ENCODE data around the gene JMJD6. TPM values are rescaled to one million over a fixed set of nuclear protein-coding genes. Genes with fewer than 3 reads are reported as not detected.

Gene JMJD6
- total and polyA plus RNA-seq, 9 of the 15 experiments (the other 6 are each of a cell fraction or from before 2014, with no cell fraction given), result 2.5 to 52.3 (median 36.3) TPM

GRCh38 chr17:76697702-76698465, 28.5 kb downstream of the JMJD6 start (continued):
- no peak for TF ChIP-seq HNRNPL (IDR thresholded peaks at IDR 0.05; ENCODE audit: low read depth, low read length)
- TF ChIP-seq HMG20B (CRISPR knock-in tag; IDR thresholded peaks at IDR 0.05), result no peak
- no peak for TF ChIP-seq ZBTB43 (CRISPR knock-in tag; IDR thresholded peaks at IDR 0.05)
- no peak for TF ChIP-seq ZMIZ1 (IDR thresholded peaks at IDR 0.05; ENCODE audit: low read depth in 2 of 2, low read length in 2 of 2)
- TF ChIP-seq MYC (IDR thresholded peaks at IDR 0.05; ENCODE audit: low read depth, low read length), result peak; percentile 70; the same call in 1 of the 2 replicates
- no peak for TF ChIP-seq MYC (CRISPR knock-in tag; IDR thresholded peaks at IDR 0.05; ENCODE audit: borderline replicate concordance, low read depth)
- no peak for TF ChIP-seq LARP7 (IDR thresholded peaks at IDR 0.05)
- TF ChIP-seq ZNF449 (CRISPR knock-in tag; IDR thresholded peaks at IDR 0.05), result no peak
- TF ChIP-seq CTCF (IDR thresholded peaks at IDR 0.05 in 2 of 3, conservative IDR thresholded peaks at IDR 0.05 in 1 of 3; ENCODE audit: insufficient read depth in 2 of 3, low read depth in 1 of 3, low read length in 3 of 3), result no peak
- TF ChIP-seq E2F3 (CRISPR knock-in tag; IDR thresholded peaks at IDR 0.05), result no peak
- no peak for TF ChIP-seq ZNF408 (CRISPR knock-in tag; IDR thresholded peaks at IDR 0.05; ENCODE audit: low read depth)
- TF ChIP-seq CCNT2 (IDR thresholded peaks at IDR 0.05; ENCODE audit: borderline replicate concordance, extremely low read depth, insufficient read length, low read depth, low read length), result no peak
- TF ChIP-seq POLR2A (conservative IDR thresholded peaks at IDR 0.05), result no peak
- peak; percentile 77 for TF ChIP-seq FOXJ2 (tag; IDR thresholded peaks at IDR 0.05)
- TF ChIP-seq PHB (CRISPR knock-in tag; IDR thresholded peaks at IDR 0.05), result no peak
- no peak for TF ChIP-seq BRD4 (IDR thresholded peaks at IDR 0.05)
- TF ChIP-seq CHD1 (IDR thresholded peaks at IDR 0.05; ENCODE audit: low read length), result no peak
- no peak for TF ChIP-seq MCM3 (IDR thresholded peaks at IDR 0.05)
